CD4-positive, alpha-beta T cell (primary cell): Measurements from ENCODE around the gene IGF2R. TPM values are rescaled to one million over a fixed set of nuclear protein-coding genes. Genes with fewer than 3 reads are reported as not detected.

Source experiments
- ATAC-seq: fragments of 200-7000 bp; cut with Tn5 transposase; one replicate; pipeline ENCODE4 v1.10.0; 2022; ENCODE audit warnings: mild to moderate bottlenecking; ENCODE audit not compliant: poor library complexity
- CTCF ChIA-PET: fragments of 350-600 bp; sonication (Branson Sonifier 250); formaldehyde crosslinking; loops from one replicate; lab custom pipeline; 2021; ENCODE audit warnings: antibody characterized with exemption, inconsistent platforms; lab: Charles Lee
- POLR2A ChIA-PET: fragments of 350-600 bp; sonication (Branson Sonifier 250); formaldehyde crosslinking; loops from one replicate; lab custom pipeline; 2021; ENCODE audit warnings: antibody characterized with exemption, inconsistent platforms; lab: Charles Lee
- DNase-seq, 14 experiments: peaks; one replicate each; pipeline ENCODE4 v3.0.0-alpha.2; 2013 to 2020; ENCODE audit warnings: mixed read lengths in 2 of 14
- H3K27ac ChIP-seq, 2 donors: one replicate each; pipeline versions ENCODE4 v1.5.1 to v1.7.0; 2013; ENCODE audit warnings: low read length in 2 of 2, low read depth in 1 of 2, mild to moderate bottlenecking in 1 of 2
- H3K27me3 ChIP-seq, 2 experiments: 1 replicate in 1 of 2; 2 replicates in 1 of 2; pipeline versions ENCODE4 v1.6.1 to v1.7.0; 2013; ENCODE audit warnings: low read length in 2 of 2, control low read depth in 1 of 2, mild to moderate bottlenecking in 1 of 2, moderate library complexity in 1 of 2; ENCODE audit not compliant: insufficient read depth in 2 of 2, control insufficient read depth in 1 of 2
- H3K36me3 ChIP-seq: one replicate; pipeline ENCODE4 v1.6.1; 2013; ENCODE audit warnings: low read length, control low read depth; ENCODE audit not compliant: insufficient read depth
- H3K4me1 ChIP-seq: one replicate; pipeline ENCODE4 v1.6.1; 2013; ENCODE audit warnings: low read length, control low read depth; ENCODE audit not compliant: insufficient read depth
- H3K4me3 ChIP-seq: one replicate; pipeline ENCODE4 v1.5.1; 2013; ENCODE audit warnings: mild to moderate bottlenecking, low read length, moderate library complexity
- H3K9me3 ChIP-seq, 2 experiments: 1 replicate in 1 of 2; 2 replicates in 1 of 2; pipeline versions ENCODE4 v1.6.1 to v1.7.0; 2013; ENCODE audit warnings: low read length in 2 of 2, mild to moderate bottlenecking in 2 of 2, control low read depth in 1 of 2, moderate library complexity in 1 of 2; ENCODE audit not compliant: control insufficient read depth in 1 of 2, insufficient read depth in 1 of 2
- H3K27ac Mint-ChIP-seq: one replicate; pipeline ENCODE4 v1.8.0; 2020; ENCODE audit warnings: mixed read lengths
- H3K27me3 Mint-ChIP-seq: one replicate; pipeline ENCODE4 v1.8.0; 2021; ENCODE audit warnings: mixed read lengths
- H3K36me3 Mint-ChIP-seq: one replicate; pipeline ENCODE4 v1.8.0; 2021; ENCODE audit warnings: low read depth, mixed read lengths
- H3K4me1 Mint-ChIP-seq: one replicate; pipeline ENCODE4 v1.8.0; 2021; ENCODE audit warnings: low read depth, mixed read lengths
- H3K4me3 Mint-ChIP-seq: one replicate; pipeline ENCODE4 v1.8.0; 2020; ENCODE audit warnings: mild to moderate bottlenecking, mixed read lengths
- H3K9me3 Mint-ChIP-seq: one replicate; pipeline ENCODE4 v1.8.0; 2020; ENCODE audit warnings: mixed read lengths
- intact Hi-C, 2 experiments: fragments of 100-400 bp; cut with DNase I in 1 of 2; cut with micrococcal nuclease in 1 of 2; formaldehyde crosslinking; loops; one replicate each; pipeline versions ENCODE4 v1.15.1 to v1.9.0; 2023 to 2025; cut with DNase I, micrococcal nuclease
- total RNA-seq, 174 experiments: library from RNA in 2 of 174; stranded (reverse) in 2 of 174; gene quantifications; one replicate each; pipeline ENCODE4 v1.2.3 and lab custom pipeline; 2021 to 2026
- TF ChIP-seq, protein P1 (sequence below): fragments of 200-600 bp; IDR thresholded peaks from one replicate; pipeline ENCODE4 v1.8.0; 2022; ENCODE audit warnings: antibody characterized with exemption, mild to moderate bottlenecking

IGF2R gene
- total RNA-seq, 2 experiments from 2014 or later, result 43.8 to 46.7 TPM

DNA sequence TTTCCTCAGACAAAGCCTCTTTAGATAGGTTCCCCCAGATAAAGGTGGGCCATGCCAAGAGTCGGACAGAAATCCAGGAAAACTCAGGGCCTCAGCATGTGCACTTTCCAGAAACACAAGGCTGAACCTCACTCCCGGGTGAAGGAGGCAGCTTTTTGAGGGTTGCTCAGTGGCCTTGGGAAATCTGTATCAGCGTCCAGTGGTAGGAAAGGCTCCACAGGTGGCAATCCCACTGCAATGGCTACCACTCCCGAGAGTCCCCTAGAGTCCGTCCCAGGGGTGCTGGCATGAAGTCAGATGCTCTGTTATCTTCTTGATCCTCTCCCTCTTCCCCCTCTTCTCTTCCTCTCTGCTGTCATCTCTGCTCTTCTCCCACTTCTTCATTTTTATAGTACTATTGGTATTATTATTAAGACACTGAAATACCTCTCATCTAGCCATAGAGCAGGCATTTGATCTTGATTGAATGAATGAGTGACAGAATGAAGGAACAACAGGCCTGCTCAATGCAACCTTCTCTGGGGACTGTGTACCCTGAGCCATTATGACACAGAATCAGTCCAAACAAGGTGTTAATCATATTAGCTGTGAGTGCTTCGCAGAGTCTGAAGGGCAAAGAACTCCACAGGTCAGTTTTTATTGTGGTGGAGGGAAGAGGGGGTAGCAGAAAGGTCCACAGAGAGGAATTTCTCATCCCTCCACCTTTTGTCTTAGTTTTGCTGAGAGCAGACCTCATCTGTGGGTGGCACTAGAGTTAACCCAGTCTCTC, 166.1 kb downstream of the IGF2R start:
- no peaks in the 10 kb centered on the region for H3K9me3 Mint-ChIP-seq
- peaks cover 0 to 6% of the 10 kb centered on the region in 2 experiments for H3K9me3 ChIP-seq
- no peak overlapping the region for H3K4me3 ChIP-seq
- peaks cover 9% of the 10 kb centered on the region for H3K4me1 Mint-ChIP-seq
- no peaks in the 10 kb centered on the region for H3K36me3 Mint-ChIP-seq
- DNase-seq (no peak), ATAC-seq (no peak)
- intact Hi-C loops, result no loop called here
- TF ChIP-seq, protein P1, sequence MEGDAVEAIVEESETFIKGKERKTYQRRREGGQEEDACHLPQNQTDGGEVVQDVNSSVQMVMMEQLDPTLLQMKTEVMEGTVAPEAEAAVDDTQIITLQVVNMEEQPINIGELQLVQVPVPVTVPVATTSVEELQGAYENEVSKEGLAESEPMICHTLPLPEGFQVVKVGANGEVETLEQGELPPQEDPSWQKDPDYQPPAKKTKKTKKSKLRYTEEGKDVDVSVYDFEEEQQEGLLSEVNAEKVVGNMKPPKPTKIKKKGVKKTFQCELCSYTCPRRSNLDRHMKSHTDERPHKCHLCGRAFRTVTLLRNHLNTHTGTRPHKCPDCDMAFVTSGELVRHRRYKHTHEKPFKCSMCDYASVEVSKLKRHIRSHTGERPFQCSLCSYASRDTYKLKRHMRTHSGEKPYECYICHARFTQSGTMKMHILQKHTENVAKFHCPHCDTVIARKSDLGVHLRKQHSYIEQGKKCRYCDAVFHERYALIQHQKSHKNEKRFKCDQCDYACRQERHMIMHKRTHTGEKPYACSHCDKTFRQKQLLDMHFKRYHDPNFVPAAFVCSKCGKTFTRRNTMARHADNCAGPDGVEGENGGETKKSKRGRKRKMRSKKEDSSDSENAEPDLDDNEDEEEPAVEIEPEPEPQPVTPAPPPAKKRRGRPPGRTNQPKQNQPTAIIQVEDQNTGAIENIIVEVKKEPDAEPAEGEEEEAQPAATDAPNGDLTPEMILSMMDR, result no peak
- no peak overlapping the region for H3K4me3 Mint-ChIP-seq
- no peaks in the 10 kb centered on the region for H3K27me3 Mint-ChIP-seq
- H3K36me3 ChIP-seq, result no peaks in the 10 kb centered on the region
- peaks cover 7% of the 10 kb centered on the region for H3K4me1 ChIP-seq
- H3K27ac ChIP-seq, result no peak overlapping the region
- POLR2A ChIA-PET, result no interaction called here
- CTCF ChIA-PET, result no interaction called here
- H3K27ac Mint-ChIP-seq, result no peak overlapping the region
- no peaks in the 10 kb centered on the region for H3K27me3 ChIP-seq

DNA sequence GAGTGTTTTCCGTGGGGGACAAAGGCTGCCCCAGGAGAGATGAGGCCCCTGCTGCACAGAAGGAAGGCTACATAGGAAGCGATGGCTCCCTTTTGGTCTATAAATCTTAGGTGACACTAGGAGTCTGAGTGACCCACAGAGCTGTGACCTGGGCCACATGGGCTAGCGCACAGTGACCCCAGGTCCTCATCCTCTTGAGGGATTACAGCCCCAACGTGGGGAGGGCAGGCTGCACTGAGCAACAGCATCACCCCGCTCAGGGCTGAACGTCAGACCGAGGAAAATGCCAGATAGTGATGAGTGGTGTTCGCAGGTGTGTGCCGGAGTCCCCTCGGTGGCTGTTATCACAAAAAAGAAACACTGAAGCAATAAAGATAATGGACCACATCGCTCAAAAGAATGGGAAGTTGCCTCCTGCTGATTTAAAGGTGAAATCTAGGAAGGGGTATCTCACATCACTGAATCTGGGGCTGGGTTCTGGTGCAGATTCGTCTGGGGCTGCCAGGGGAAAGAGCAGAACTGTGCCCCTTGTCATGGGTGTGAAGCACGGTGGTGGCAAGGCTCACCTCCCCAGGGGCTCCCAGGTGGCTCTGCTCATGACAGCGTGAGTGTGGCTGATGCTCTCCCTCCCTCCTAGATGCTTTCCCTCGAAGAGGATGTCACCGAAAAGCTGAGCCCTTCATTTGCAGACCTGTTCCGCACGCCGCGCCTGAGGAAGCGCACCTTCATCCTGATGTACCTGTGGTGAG, 167.2 kb downstream of the IGF2R start:
- Mint-ChIP-seq H3K9me3 (no peaks in the 10 kb centered on the region), H3K4me1 (peaks cover 9% of the 10 kb centered on the region), H3K36me3 (no peaks in the 10 kb centered on the region), H3K4me3 (no peak overlapping the region), H3K27ac (no peak overlapping the region), H3K27me3 (no peaks in the 10 kb centered on the region)
- no peak for DNase-seq
- Histone ChIP-seq H3K27me3 (no peaks in the 10 kb centered on the region), H3K4me1 (peaks cover 7% of the 10 kb centered on the region), H3K36me3 (no peaks in the 10 kb centered on the region), H3K27ac (no peak overlapping the region), H3K4me3 (no peak overlapping the region), H3K9me3 (peaks cover 0 to 6% of the 10 kb centered on the region in 2 experiments)
- ChIA-PET POLR2A (no interaction called here), CTCF (no interaction called here)
- intact Hi-C loops, result no loop called here
- ATAC-seq, result no peak
- TF ChIP-seq, protein P1, result no peak

DNA sequence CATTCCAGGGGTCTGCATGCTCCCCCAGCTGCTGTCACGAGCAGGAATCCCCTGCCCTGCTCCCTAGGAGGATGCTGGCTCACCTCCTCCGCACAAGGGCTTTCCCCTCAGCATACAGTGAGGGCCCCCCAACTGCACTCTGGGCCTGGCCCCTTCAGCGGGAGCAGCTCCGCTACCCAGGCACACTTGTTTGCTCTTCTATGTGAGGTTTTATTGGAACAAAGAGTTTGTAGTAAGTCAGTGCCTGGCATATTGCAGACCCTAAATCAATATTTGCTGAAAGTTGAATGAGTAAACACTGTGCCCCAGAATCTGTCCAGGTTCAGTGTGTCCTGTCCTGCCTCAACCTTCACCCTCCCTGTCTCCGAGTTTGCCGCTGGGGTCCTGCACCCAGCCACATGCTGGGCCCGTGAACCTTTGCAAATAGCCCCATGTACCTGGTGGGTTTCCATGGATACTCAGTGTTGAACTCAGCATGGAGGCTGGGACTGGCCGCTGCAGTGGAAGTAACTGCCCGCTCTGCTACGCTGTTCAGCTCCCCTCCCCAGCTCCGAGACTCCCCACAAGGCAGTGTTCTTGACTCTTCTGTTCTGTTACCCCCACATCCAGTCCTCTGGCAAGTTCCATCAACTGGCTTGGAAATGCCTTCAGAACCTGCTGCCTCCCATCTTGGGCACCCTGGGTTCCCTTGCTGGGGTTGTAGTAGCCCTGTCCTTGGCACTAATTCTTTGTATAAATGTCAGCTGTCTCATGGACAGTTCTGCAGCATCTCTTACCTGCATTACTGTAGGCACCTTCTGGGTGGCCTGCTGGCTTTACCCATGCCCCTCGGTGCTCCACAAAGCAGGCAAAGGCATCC, 168.5 kb downstream of the IGF2R start:
- Mint-ChIP-seq H3K27me3 (no peaks in the 10 kb centered on the region), H3K4me1 (peaks cover 9% of the 10 kb centered on the region), H3K36me3 (no peaks in the 10 kb centered on the region), H3K9me3 (no peaks in the 10 kb centered on the region), H3K27ac (no peak overlapping the region), H3K4me3 (no peak overlapping the region)
- POLR2A ChIA-PET, result interaction anchor here (1.4 kb wide), 1 partner anchor 325 kb away, joined by 3 read pairs; no protein-coding TSS in a partner anchor
- Histone ChIP-seq H3K4me3 (no peak overlapping the region), H3K4me1 (peaks cover 7% of the 10 kb centered on the region), H3K27ac (no peak overlapping the region), H3K9me3 (peaks cover 0 to 6% of the 10 kb centered on the region in 2 experiments), H3K36me3 (no peaks in the 10 kb centered on the region), H3K27me3 (no peaks in the 10 kb centered on the region)
- intact Hi-C loops, result no loop called here
- TF ChIP-seq, protein P1, result no peak
- CTCF ChIA-PET, result interaction anchor here (0.7 to 2.1 kb wide), 6 partner anchors 10 to 396 kb away, joined by 3 to 26 read pairs (median 4); no protein-coding TSS in a partner anchor
- ATAC-seq (no peak), DNase-seq (no peak)
